WERI-Rb-1 (cell line): ENCODE measurements around the gene DBNDD1.

ENCODE experiments used
- DNase-seq: peaks from one replicate; pipeline ENCODE4 v3.0.0-alpha.2; 2020
- H3K27ac ChIP-seq: fragments of 250-450 bp; sonication (Bioruptor Pico); 2 replicates; pipeline ENCODE4 v1.5.1; 2020; ENCODE audit warnings: mild to moderate bottlenecking, moderate library complexity
- H3K27me3 ChIP-seq: fragments of 250-450 bp; sonication (Bioruptor Pico); 2 replicates; pipeline ENCODE4 v1.5.1; 2021; ENCODE audit warnings: mild to moderate bottlenecking, low read depth, moderate library complexity; ENCODE audit not compliant: insufficient read depth, severe bottlenecking
- H3K36me3 ChIP-seq: fragments of 250-450 bp; sonication (Bioruptor Pico); 2 replicates; pipeline ENCODE4 v1.5.1; 2020; ENCODE audit warnings: mild to moderate bottlenecking, moderate library complexity
- H3K4me3 ChIP-seq: 2 replicates; pipeline ENCODE4 v1.5.1; 2011; ENCODE audit warnings: low read depth, mild to moderate bottlenecking, control low read depth, low read length
- H3K9me3 ChIP-seq: fragments of 250-450 bp; sonication (Bioruptor Pico); 2 replicates; pipeline ENCODE4 v1.5.1; 2021; ENCODE audit warnings: mild to moderate bottlenecking, moderate library complexity; ENCODE audit not compliant: severe bottlenecking
- TF ChIP-seq, protein P1 (sequence below): IDR thresholded peaks from 2 replicates; pipeline ENCODE4 v1.5.1; 2011; ENCODE audit warnings: low read depth, mild to moderate bottlenecking, control low read depth, inconsistent platforms, low read length

The DBNDD1 gene

DNA sequence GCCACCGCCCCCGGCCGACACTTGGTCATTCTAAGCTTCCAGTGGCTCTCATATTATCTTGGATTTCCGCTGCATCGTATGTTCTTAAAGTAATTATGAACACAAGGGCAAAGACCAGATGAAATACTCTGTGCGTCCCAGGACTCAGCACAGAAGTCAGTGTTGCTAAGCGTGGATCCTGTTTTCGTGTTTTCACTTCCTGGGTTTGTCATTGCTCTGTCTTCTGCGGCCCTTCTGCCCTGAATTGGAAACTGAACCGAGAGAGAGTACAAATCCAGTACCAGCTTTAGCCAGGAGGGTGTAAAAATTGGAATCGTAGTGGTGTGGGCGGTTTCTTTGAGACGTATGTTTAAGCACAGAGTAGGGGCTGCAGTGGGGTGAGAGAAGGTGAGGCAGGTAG lies 32.7 kb downstream of the DBNDD1 start:
- Histone ChIP-seq H3K36me3 (peaks cover 13% of the 10 kb centered on the region), H3K27ac (no peak overlapping the region), H3K4me3 (no peak overlapping the region), H3K27me3 (no peaks in the 10 kb centered on the region), H3K9me3 (no peaks in the 10 kb centered on the region)
- TF ChIP-seq, protein P1, sequence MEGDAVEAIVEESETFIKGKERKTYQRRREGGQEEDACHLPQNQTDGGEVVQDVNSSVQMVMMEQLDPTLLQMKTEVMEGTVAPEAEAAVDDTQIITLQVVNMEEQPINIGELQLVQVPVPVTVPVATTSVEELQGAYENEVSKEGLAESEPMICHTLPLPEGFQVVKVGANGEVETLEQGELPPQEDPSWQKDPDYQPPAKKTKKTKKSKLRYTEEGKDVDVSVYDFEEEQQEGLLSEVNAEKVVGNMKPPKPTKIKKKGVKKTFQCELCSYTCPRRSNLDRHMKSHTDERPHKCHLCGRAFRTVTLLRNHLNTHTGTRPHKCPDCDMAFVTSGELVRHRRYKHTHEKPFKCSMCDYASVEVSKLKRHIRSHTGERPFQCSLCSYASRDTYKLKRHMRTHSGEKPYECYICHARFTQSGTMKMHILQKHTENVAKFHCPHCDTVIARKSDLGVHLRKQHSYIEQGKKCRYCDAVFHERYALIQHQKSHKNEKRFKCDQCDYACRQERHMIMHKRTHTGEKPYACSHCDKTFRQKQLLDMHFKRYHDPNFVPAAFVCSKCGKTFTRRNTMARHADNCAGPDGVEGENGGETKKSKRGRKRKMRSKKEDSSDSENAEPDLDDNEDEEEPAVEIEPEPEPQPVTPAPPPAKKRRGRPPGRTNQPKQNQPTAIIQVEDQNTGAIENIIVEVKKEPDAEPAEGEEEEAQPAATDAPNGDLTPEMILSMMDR: no peak
- DNase-seq: no peak

DNA sequence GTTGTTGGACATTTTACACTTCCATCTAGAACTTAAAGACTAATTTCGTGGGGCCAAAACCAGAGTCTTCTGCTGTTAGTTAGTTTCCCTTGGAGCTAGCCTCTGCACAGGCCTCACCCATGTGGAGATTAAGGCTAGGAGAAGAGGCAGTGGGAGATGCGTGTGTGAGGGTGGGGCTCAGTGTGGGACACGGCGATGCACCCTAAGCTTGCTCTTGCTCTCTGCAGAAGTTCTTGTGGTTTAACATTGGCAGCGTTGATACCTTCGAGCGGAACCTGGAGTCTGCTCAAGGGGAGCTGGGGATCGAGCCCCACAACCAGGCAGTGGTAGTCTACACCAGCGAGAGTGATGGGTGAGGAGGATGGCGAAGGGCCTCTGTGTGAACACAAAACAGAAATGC lies 34.0 kb downstream of the DBNDD1 start:
- H3K27me3 ChIP-seq: no peaks in the 10 kb centered on the region

DNA sequence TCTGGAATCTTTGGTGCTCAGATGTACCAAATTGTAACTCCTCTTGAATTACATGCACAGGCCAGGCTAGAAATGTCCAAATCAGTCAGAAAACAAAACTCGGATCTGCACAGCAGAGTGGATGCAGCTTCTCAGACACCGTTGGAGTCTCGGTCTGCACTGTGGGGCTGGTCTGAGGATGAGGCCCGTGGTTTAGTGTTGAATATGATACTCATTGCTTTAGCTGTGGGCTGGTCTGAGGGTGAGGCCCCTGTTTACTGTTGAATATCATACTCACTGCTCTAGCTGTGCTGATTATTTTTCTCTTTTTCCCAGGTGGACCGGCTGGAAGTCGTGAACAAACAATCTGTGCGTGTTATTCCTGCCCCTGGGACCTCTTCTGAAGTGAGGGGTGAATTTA lies 35.0 kb downstream of the DBNDD1 start:
- no peaks in the 10 kb centered on the region for H3K9me3 ChIP-seq
- DNase-seq: no peak
- no peak overlapping the region for H3K4me3 ChIP-seq
- no peak overlapping the region for H3K27ac ChIP-seq
- H3K36me3 ChIP-seq: peaks cover 13% of the 10 kb centered on the region
- H3K27me3 ChIP-seq: no peaks in the 10 kb centered on the region
- TF ChIP-seq, protein P1: no peak

More for the DNA sequence above, 34.0 kb downstream of the DBNDD1 start:
- no peak overlapping the region for H3K4me3 ChIP-seq
- H3K36me3 ChIP-seq: peaks cover 13% of the 10 kb centered on the region
- H3K9me3 ChIP-seq: no peaks in the 10 kb centered on the region
- no peak for DNase-seq
- no peak overlapping the region for H3K27ac ChIP-seq
- TF ChIP-seq, protein P1: no peak

DNA sequence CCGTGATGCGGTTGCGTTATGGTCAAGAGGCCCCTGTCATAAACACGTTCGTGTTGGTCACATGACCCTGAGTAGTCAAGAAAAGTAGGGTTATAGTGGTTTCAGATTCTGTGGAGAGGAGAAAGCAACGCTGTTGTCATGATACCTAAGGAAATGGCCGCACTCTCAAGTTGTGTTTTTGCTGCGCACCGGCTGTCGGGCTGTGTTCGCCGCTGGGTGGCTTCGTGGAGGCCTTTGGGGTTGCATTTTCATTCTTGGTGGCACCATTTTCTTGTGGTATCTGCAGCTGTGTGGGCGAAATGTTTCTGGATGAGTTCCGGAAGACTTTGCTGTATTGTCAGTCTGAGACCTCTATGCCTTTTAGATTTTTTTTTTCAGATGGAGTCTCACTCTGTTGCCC lies 35.7 kb downstream of the DBNDD1 start:
- H3K27ac ChIP-seq: no peak overlapping the region
- TF ChIP-seq, protein P1: no peak
- H3K9me3 ChIP-seq: no peaks in the 10 kb centered on the region
- DNase-seq: no peak
- H3K27me3 ChIP-seq: no peaks in the 10 kb centered on the region
- peaks cover 13% of the 10 kb centered on the region for H3K36me3 ChIP-seq
- no peak overlapping the region for H3K4me3 ChIP-seq

DNA sequence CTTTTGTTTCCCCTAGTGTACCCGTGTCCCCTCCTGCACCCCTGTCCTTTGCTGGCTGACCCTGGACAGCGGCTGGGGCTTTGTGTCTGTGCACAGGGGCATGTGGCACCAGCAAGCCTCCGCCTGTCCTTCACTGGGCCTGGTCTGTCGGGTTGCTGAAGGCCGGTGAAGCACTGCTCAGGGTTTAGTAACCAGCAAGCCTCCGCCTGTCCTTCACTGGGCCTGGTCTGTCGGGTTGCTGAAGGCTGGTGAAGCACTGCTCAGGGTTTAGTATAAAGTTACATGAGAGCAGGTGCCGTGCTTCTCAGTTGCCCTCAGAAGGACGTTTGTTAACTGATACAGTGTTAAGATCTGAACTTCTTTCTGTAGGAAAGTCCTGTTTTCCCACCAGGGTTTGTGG lies 36.9 kb downstream of the DBNDD1 start:
- Histone ChIP-seq H3K27me3 (no peaks in the 10 kb centered on the region), H3K27ac (no peak overlapping the region), H3K9me3 (no peaks in the 10 kb centered on the region), H3K4me3 (no peak overlapping the region), H3K36me3 (peaks cover 13% of the 10 kb centered on the region)
- DNase-seq: no peak
- TF ChIP-seq, protein P1: no peak

DNA sequence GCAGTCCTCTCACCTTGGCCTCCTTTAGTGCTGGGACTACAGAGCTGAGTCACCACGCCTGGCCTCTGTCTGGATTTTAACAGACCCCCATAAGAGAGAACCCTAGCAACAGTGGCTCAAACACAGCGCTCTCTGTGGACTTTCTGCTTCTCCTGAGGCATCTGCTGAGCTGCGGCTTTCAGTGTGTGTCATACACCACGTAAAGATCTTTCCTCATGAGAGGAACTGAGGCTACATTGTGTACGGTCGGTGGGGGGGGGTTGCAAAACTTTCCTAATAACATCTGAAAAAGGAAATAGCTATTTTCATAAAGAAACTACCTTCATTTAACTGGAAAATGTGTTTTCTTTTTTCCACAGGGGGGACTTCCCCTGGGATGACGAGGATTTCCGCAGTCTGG lies 37.8 kb downstream of the DBNDD1 start:
- H3K4me3 ChIP-seq: no peak overlapping the region
- H3K36me3 ChIP-seq: peaks cover 13% of the 10 kb centered on the region
- no peak overlapping the region for H3K27ac ChIP-seq
- no peaks in the 10 kb centered on the region for H3K27me3 ChIP-seq
- no peaks in the 10 kb centered on the region for H3K9me3 ChIP-seq
- DNase-seq: no peak
- TF ChIP-seq, protein P1: no peak
